HEK293T (cell line): ENCODE measurements around the gene DSC2.
A peak's percentile ranks its signal among the peaks of the same experiment; 100 is the strongest.

Experiments used
- CTCF ChIA-PET: fragments of 350-600 bp; formaldehyde crosslinking; extraction: SDS; loops from one replicate; lab custom pipeline; 2021; ENCODE audit warnings: antibody characterized with exemption, inconsistent platforms; lab: Yijun Ruan, JAX
- POLR2A ChIA-PET: fragments of 350-600 bp; formaldehyde crosslinking; extraction: SDS; loops from one replicate; lab custom pipeline; 2020; ENCODE audit warnings: antibody characterized with exemption, inconsistent platforms; lab: Yijun Ruan, JAX
- DNase-seq: peaks from one replicate; pipeline ENCODE4 v3.0.0; 2012; ENCODE audit warnings: mixed read lengths; ENCODE audit errors: extremely low spot score
- ARNT ChIP-seq: fragments of 450-650 bp; IDR thresholded peaks from 2 replicates; pipeline ENCODE4 v1.6.1; 2017; ENCODE audit warnings: mild to moderate bottlenecking
- BHLHE40 ChIP-seq: fragments of 450-650 bp; IDR thresholded peaks from 2 replicates; pipeline ENCODE4 v1.6.1; 2016; ENCODE audit warnings: mild to moderate bottlenecking, moderate library complexity, borderline replicate concordance
- CTBP1 ChIP-seq: fragments of 450-650 bp; IDR thresholded peaks from 2 replicates; pipeline ENCODE4 v1.6.1; 2016; ENCODE audit warnings: borderline replicate concordance
- ELF4 ChIP-seq: fragments of 450-650 bp; IDR thresholded peaks from 2 replicates; pipeline ENCODE4 v1.6.1; 2017; ENCODE audit warnings: antibody characterized with exemption
- FOXA1 ChIP-seq: fragments of 450-650 bp; IDR thresholded peaks from 2 replicates; pipeline ENCODE4 v1.6.1; 2016; ENCODE audit warnings: mild to moderate bottlenecking
- FOXK2 ChIP-seq: fragments of 450-650 bp; IDR thresholded peaks from 2 replicates; pipeline ENCODE4 v1.6.1; 2016; ENCODE audit warnings: mild to moderate bottlenecking
- FOXM1 ChIP-seq: fragments of 450-650 bp; IDR thresholded peaks from 2 replicates; pipeline ENCODE4 v1.6.1; 2017; ENCODE audit warnings: mild to moderate bottlenecking, borderline replicate concordance
- HDGF ChIP-seq: fragments of 450-650 bp; IDR thresholded peaks from 2 replicates; pipeline ENCODE4 v1.6.1; 2017; ENCODE audit warnings: antibody characterized with exemption, borderline replicate concordance
- L3MBTL2 ChIP-seq: fragments of 450-650 bp; conservative IDR thresholded peaks from 2 replicates; pipeline ENCODE4 v1.6.1; 2016; ENCODE audit warnings: mild to moderate bottlenecking
- LEF1 ChIP-seq: fragments of 450-650 bp; IDR thresholded peaks from 2 replicates; pipeline ENCODE4 v1.6.1; 2017; ENCODE audit warnings: mild to moderate bottlenecking, borderline replicate concordance
- NFRKB ChIP-seq: fragments of 450-650 bp; IDR thresholded peaks from 2 replicates; pipeline ENCODE4 v1.6.1; 2016; ENCODE audit warnings: mild to moderate bottlenecking, moderate library complexity
- SP1 ChIP-seq: fragments of 450-650 bp; IDR thresholded peaks from 2 replicates; pipeline ENCODE4 v1.6.1; 2017
- SUZ12 ChIP-seq: fragments of 450-650 bp; IDR thresholded peaks from 2 replicates; pipeline ENCODE4 v1.6.1; 2016; ENCODE audit warnings: mild to moderate bottlenecking
- TARDBP ChIP-seq: fragments of 450-650 bp; IDR thresholded peaks from 2 replicates; pipeline ENCODE4 v1.6.1; 2016
- ZNF384 ChIP-seq: fragments of 450-650 bp; IDR thresholded peaks from 2 replicates; pipeline ENCODE4 v1.6.1; 2016
- TF ChIP-seq, protein P1 (sequence below): fragments of 450-650 bp; IDR thresholded peaks from 2 replicates; pipeline ENCODE4 v1.6.1; 2016

The DSC2 gene

DNA sequence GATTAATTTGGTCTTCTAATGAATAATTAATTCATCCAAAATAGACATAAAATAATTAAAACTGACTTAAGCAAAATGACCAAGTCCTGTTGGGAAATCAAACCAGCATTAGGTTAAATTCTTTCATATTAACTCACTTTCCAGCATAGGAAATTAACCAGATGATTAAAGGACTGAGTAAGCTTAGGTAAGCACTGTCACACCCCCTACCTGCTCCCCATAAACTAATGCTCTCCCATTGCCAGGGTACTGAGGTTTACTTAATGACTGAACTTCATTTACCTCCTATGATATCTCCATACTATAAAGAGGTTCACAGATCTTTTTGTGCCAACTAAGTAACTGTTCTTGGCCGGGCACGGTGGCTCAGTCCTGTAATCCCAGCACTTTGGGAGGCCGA, 13.7 kb downstream of the DSC2 start:
- ChIA-PET POLR2A (no interaction called here), CTCF (no interaction called here)
- no peak for TF ChIP-seq FOXM1
- TF ChIP-seq SUZ12: no peak
- no peak for TF ChIP-seq SP1
- TF ChIP-seq NFRKB: no peak
- no peak for TF ChIP-seq ARNT
- TF ChIP-seq ELF4: no peak
- no peak for TF ChIP-seq BHLHE40
- TF ChIP-seq LEF1: no peak
- TF ChIP-seq, protein P1, sequence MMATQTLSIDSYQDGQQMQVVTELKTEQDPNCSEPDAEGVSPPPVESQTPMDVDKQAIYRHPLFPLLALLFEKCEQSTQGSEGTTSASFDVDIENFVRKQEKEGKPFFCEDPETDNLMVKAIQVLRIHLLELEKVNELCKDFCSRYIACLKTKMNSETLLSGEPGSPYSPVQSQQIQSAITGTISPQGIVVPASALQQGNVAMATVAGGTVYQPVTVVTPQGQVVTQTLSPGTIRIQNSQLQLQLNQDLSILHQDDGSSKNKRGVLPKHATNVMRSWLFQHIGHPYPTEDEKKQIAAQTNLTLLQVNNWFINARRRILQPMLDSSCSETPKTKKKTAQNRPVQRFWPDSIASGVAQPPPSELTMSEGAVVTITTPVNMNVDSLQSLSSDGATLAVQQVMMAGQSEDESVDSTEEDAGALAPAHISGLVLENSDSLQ: no peak
- no peak for TF ChIP-seq HDGF
- no peak for DNase-seq

DNA sequence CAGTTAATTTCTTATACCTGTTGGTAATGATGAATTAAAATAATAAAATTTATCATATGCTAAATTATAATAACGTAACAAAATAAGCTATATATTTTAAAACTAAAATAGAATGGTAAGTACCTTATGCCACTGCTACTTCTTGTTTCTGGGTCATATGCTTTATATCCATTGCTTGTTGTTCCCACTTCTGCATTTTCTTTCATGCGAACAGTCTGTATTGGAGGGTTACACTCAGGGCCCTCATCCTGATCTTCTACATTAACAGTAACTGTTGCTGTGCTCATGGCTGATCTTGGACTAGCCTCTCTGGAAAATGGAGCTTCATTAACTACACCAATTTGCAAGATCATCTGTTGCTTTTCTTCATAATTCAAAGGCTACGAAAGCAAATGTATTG, 22.2 kb downstream of the DSC2 start:
- no peak for DNase-seq
- TF ChIP-seq L3MBTL2 (no peak), TARDBP (no peak), ELF4 (no peak), ARNT (no peak), SP1 (no peak), FOXK2 (no peak), BHLHE40 (no peak)
- TF ChIP-seq, protein P1: no peak
- POLR2A ChIA-PET: no interaction called here
- CTCF ChIA-PET: no interaction called here

DNA sequence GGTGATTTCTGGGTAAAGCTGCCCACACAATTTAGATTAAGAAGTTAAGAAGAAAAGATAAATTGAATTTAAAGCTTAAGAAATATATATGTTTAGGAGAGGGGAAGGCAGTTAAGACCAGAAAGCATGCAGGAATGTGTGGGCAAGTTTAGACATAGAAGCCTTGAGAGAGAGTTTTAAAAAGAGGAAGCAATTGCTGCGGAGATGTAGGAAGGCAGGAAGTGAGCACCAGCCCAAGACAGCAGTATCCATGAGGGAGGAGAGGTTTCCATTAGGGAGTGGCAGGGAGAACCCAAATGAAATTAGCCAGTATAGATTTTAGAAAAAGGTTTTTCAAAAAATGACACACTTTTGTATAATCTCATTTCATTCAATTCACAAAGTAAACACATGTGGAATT, 24.3 kb downstream of the DSC2 start:
- CTCF ChIA-PET: no interaction called here
- POLR2A ChIA-PET: no interaction called here
- TF ChIP-seq, protein P1: no peak
- TF ChIP-seq ELF4 (no peak), SP1 (no peak), L3MBTL2 (no peak), HDGF (no peak), FOXK2 (no peak), ZNF384 (no peak), CTBP1 (no peak), LEF1 (no peak), TARDBP (no peak), SUZ12 (no peak), FOXA1 (no peak)
- no peak for DNase-seq

DNA sequence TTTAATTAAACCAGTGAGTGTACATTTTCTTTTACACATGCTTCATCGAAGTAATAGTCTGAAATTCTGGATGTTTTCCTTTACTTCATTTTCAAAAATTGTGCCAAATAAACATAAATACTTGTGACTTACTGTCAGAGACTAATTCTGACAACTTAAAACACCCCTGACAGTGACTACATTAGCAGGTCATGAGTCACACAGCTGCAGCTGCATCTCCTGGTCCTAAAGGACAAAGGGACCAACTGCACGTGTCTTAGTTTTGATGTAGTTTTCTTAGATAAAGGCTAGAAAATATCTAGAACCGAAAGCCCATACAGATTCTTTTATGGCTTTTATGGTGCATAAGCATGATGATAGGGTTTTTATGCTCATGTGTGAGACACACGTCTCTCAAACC, 30.0 kb downstream of the DSC2 start:
- CTCF ChIA-PET: interaction anchor here (0.5 kb wide), 1 partner anchor 597 kb away, joined by 5 read pairs; no protein-coding TSS in a partner anchor
- POLR2A ChIA-PET: no interaction called here
- no peak for DNase-seq
- no peak for TF ChIP-seq ELF4
- TF ChIP-seq ARNT: no peak
- no peak for TF ChIP-seq SUZ12
- no peak for TF ChIP-seq NFRKB
- TF ChIP-seq CTBP1: no peak
- no peak for TF ChIP-seq TARDBP
- TF ChIP-seq HDGF: no peak
- no peak for TF ChIP-seq FOXK2

DNA sequence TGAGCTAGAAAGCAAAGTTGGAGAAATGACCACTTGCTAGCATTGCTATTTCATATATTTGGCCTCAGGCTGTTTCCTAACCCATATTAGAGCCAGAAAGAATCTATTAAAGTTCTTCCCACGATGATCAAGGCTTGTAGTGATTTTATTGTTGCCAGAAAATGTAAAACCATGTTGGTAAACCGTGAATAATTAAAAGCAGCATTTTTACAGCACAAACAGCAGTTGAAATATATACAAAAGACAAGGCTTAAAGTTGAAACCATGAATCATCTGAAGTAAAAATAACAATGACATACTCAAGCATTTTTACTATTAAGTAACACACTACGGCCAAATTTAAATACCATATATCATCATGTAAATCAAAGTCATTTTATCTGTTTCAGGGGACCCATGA, 32.0 kb downstream of the DSC2 start:
- ChIA-PET CTCF (no interaction called here), POLR2A (interaction anchor here (1.2 kb wide), 1 partner anchor 28 kb away, joined by 3 read pairs; no protein-coding TSS in a partner anchor)
- TF ChIP-seq, protein P1: peak; percentile 39; the same call in 1 of the 2 replicates
- no peak for TF ChIP-seq FOXK2
- DNase-seq: no peak

DNA sequence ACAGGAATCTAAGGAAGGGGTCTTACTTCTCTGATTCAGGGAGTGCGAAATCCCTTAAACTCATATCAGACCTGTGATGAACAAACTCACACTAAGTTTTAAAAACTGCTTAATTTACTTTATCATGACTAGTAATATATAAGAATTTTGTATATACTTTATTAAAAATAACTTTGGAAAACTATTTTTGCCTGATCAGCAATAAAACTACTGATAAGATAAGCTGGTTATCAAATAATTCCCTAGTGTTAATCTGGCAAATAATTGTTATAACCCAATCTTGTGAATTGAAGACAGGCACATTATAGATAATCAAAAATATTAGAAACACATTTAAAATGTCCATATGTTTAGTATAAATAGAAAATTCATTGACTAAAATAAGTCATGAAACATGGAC, 36.0 kb downstream of the DSC2 start:
- POLR2A ChIA-PET: no interaction called here
- CTCF ChIA-PET: interaction anchor here (0.8 kb wide), 1 partner anchor 8 kb away, joined by 3 read pairs; no protein-coding TSS in a partner anchor
- DNase-seq: no peak
- TF ChIP-seq L3MBTL2: no peak
- TF ChIP-seq NFRKB: no peak
- no peak for TF ChIP-seq ZNF384
- no peak for TF ChIP-seq ELF4
- TF ChIP-seq FOXM1: no peak
- TF ChIP-seq FOXK2: no peak
- no peak for TF ChIP-seq SUZ12
- TF ChIP-seq ARNT: no peak
- TF ChIP-seq LEF1: no peak
- TF ChIP-seq TARDBP: no peak
- no peak for TF ChIP-seq SP1
- TF ChIP-seq BHLHE40: no peak
- no peak for TF ChIP-seq HDGF
- TF ChIP-seq, protein P1: no peak
- TF ChIP-seq FOXA1: no peak
- TF ChIP-seq CTBP1: no peak
